ENCODE data around the gene PTTG1. TPM values are rescaled to one million over a fixed set of nuclear protein-coding genes. Genes with fewer than 3 reads are reported as not detected.

The PTTG1 gene
- total and polyA plus RNA-seq, 12 donors, result 2.2 to 56.3 (median 6.0) TPM

GRCh38 chr5:160463227-160463626 lies 41.6 kb downstream of the PTTG1 start:
- H3K4me1 ChIP-seq (replicated peaks in 1 of 2), result no peaks in the 10 kb centered on the region
- no peak for DNase-seq
- H3K36me3 ChIP-seq (replicated peaks in 1 of 2), result no peaks in the 10 kb centered on the region
- H3K27me3 ChIP-seq, result no peaks in the 10 kb centered on the region
- no peaks in the 10 kb centered on the region for H3K9me3 ChIP-seq (replicated peaks in 1 of 3)
- intact Hi-C loops (cut with DNase I), result no loop called here
- no peak overlapping the region for H3K27ac ChIP-seq
- TF ChIP-seq CTCF (IDR thresholded peaks at IDR 0.05) (no peak), POLR2A (IDR thresholded peaks at IDR 0.05) (no peak)
- no peak overlapping the region for H3K4me3 ChIP-seq
- WGBS, 4 donors, result 77 to 90% (median 81%) methylated on average over 4 of the region's 4 CpGs

- TF ChIP-seq POLR2A (IDR thresholded peaks at IDR 0.05) (no peak), CTCF (IDR thresholded peaks at IDR 0.05) (no peak)
- no peaks in the 10 kb centered on the region for H3K4me1 ChIP-seq (replicated peaks in 1 of 2)
- peak in 1 of 7 donors; percentile 8 for DNase-seq
- no peaks in the 10 kb centered on the region for H3K27me3 ChIP-seq
- no peak overlapping the region for H3K27ac ChIP-seq
- H3K36me3 ChIP-seq (replicated peaks in 1 of 2), result no peaks in the 10 kb centered on the region
- no peaks in the 10 kb centered on the region for H3K9me3 ChIP-seq (replicated peaks in 1 of 3)
- intact Hi-C loops (cut with DNase I), result no loop called here
- no peak overlapping the region for H3K4me3 ChIP-seq
- 53 to 64% (median 59%) methylated on average over 6 to 7 of the region's 7 CpGs for WGBS, 4 donors
Observed at GRCh38 chr5:160463740-160464465, 42.2 kb downstream of the PTTG1 start.

- Histone ChIP-seq H3K27me3 (no peaks in the 10 kb centered on the region), H3K4me1 (replicated peaks in 1 of 2) (no peaks in the 10 kb centered on the region), H3K4me3 (no peak overlapping the region), H3K27ac (no peak overlapping the region), H3K9me3 (replicated peaks in 1 of 3) (no peaks in the 10 kb centered on the region), H3K36me3 (replicated peaks in 1 of 2) (no peaks in the 10 kb centered on the region)
- WGBS, 4 donors, result 55 to 66% (median 64%) methylated on average over 3 to 4 of the region's 4 CpGs
- TF ChIP-seq POLR2A (IDR thresholded peaks at IDR 0.05) (no peak), CTCF (IDR thresholded peaks at IDR 0.05) (no peak)
- no peak for DNase-seq
- intact Hi-C loops (cut with DNase I), result no loop called here
Observed at GRCh38 chr5:160464466-160464797, 42.8 kb downstream of the PTTG1 start.

GRCh38 chr5:160466116-160466515 lies 44.5 kb downstream of the PTTG1 start:
- no peak for DNase-seq
- 71 to 81% (median 76%) methylated on average over 5 of the region's 5 CpGs for WGBS, 4 donors
- no peaks in the 10 kb centered on the region for H3K27me3 ChIP-seq
- no peak overlapping the region for H3K4me3 ChIP-seq
- intact Hi-C loops (cut with DNase I), result no loop called here
- no peak overlapping the region for H3K27ac ChIP-seq
- H3K36me3 ChIP-seq (replicated peaks in 1 of 2), result no peaks in the 10 kb centered on the region
- no peaks in the 10 kb centered on the region for H3K9me3 ChIP-seq (replicated peaks in 1 of 3)
- H3K4me1 ChIP-seq (replicated peaks in 1 of 2), result no peaks in the 10 kb centered on the region
- TF ChIP-seq POLR2A (IDR thresholded peaks at IDR 0.05), result no peak
- TF ChIP-seq CTCF (IDR thresholded peaks at IDR 0.05), result no peak
